ENCODE measurements around the gene PIK3R5.

PIK3R5 gene

DNA sequence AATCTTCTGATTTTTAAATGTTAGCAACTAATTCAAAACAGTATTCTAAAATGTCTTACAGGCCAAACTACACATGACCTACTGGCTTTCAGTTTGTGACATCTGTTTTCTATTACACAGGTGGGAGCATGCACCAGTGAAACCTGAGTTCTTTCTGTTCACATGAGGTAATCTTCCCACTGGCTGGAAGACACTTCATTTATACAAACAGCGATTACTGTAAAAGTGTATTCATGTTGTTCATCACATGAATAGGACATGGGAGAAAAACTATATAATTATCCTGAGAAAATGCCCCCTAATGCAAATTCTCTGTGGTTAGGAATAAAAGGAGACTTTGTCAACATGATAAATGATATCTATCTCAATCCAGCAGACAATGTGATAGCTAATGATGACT lies 11.1 kb upstream of the PIK3R5 start:
- Histone ChIP-seq H3K79me2 (ENCODE audit: insufficient read depth, low read length) (no peaks in the 10 kb centered on the region), H3K4me2 (ENCODE audit: low read depth, low read length, poor library complexity, severe bottlenecking) (no peak overlapping the region), H3K36me3 (ENCODE audit: low read length) (no peaks in the 10 kb centered on the region), H3K9ac (ENCODE audit: low read length) (no peak overlapping the region), H4K20me1 (ENCODE audit: low read depth, low read length) (no peaks in the 10 kb centered on the region), H3K27ac (ENCODE audit: low read depth, low read length) (no peak overlapping the region), H3K9me2 (replicated peaks; ENCODE audit: insufficient read depth, low read length) (no peaks in the 10 kb centered on the region), H3K4me3 (ENCODE audit: insufficient read depth, low read length, poor library complexity, severe bottlenecking) (no peak overlapping the region), H3F3A (ENCODE audit: insufficient read depth) (no peaks in the 10 kb centered on the region), H3K9me3 (ENCODE audit: insufficient read depth, low read length) (no peaks in the 10 kb centered on the region), H3K27me3 (ENCODE audit: low read length) (no peaks in the 10 kb centered on the region), H2AFZ (ENCODE audit: low read depth, low read length, severe bottlenecking) (no peak overlapping the region)
- TF ChIP-seq, protein P1, sequence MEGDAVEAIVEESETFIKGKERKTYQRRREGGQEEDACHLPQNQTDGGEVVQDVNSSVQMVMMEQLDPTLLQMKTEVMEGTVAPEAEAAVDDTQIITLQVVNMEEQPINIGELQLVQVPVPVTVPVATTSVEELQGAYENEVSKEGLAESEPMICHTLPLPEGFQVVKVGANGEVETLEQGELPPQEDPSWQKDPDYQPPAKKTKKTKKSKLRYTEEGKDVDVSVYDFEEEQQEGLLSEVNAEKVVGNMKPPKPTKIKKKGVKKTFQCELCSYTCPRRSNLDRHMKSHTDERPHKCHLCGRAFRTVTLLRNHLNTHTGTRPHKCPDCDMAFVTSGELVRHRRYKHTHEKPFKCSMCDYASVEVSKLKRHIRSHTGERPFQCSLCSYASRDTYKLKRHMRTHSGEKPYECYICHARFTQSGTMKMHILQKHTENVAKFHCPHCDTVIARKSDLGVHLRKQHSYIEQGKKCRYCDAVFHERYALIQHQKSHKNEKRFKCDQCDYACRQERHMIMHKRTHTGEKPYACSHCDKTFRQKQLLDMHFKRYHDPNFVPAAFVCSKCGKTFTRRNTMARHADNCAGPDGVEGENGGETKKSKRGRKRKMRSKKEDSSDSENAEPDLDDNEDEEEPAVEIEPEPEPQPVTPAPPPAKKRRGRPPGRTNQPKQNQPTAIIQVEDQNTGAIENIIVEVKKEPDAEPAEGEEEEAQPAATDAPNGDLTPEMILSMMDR (IDR thresholded peaks at IDR 0.05; ENCODE audit: insufficient read depth, low read length, poor library complexity, severe bottlenecking), result no peak
- no peak for TF ChIP-seq EZH2phosphoT487 (conservative IDR thresholded peaks at IDR 0.05; ENCODE audit: low read length)

- Histone ChIP-seq H4K20me1 (ENCODE audit: low read depth, low read length) (no peaks in the 10 kb centered on the region), H3K4me2 (ENCODE audit: low read depth, low read length, poor library complexity, severe bottlenecking) (no peak overlapping the region), H3K79me2 (ENCODE audit: insufficient read depth, low read length) (no peaks in the 10 kb centered on the region), H3F3A (ENCODE audit: insufficient read depth) (no peaks in the 10 kb centered on the region), H3K27me3 (ENCODE audit: low read length) (no peaks in the 10 kb centered on the region), H3K9me2 (replicated peaks; ENCODE audit: insufficient read depth, low read length) (no peaks in the 10 kb centered on the region), H3K9ac (ENCODE audit: low read length) (no peak overlapping the region), H3K9me3 (ENCODE audit: insufficient read depth, low read length) (no peaks in the 10 kb centered on the region), H2AFZ (ENCODE audit: low read depth, low read length, severe bottlenecking) (no peak overlapping the region), H3K4me3 (ENCODE audit: insufficient read depth, low read length, poor library complexity, severe bottlenecking) (no peak overlapping the region), H3K36me3 (ENCODE audit: low read length) (no peaks in the 10 kb centered on the region), H3K27ac (ENCODE audit: low read depth, low read length) (no peak overlapping the region)
- TF ChIP-seq, protein P1 (IDR thresholded peaks at IDR 0.05; ENCODE audit: insufficient read depth, low read length, poor library complexity, severe bottlenecking), result no peak
- no peak for TF ChIP-seq EZH2phosphoT487 (conservative IDR thresholded peaks at IDR 0.05; ENCODE audit: low read length)
These were observed 9.7 kb upstream of the PIK3R5 start for GRCh38 chr17:8975091-8975725.

DNA sequence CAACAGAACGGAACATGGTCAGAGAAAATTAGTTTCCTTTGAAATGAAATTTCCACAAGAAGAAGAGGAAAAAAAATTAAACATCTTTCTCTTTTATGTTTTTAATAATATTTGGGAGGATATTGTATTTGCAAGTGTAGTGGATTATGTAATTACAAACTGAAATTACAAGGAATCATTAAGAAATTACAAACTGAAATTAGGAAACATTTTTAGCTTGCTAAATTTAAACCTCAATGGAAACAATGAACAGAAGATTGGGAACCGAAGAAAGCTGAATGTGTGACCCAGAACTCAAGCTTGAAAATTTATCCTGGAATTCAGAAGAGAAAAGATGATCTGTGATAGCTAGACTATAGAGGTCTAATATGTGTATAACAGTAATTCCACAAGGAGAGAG lies 4.4 kb upstream of the PIK3R5 start:
- no peaks in the 10 kb centered on the region for H3K27me3 ChIP-seq (ENCODE audit: low read length)
- H3K9ac ChIP-seq (ENCODE audit: low read length), result no peak overlapping the region
- no peak overlapping the region for H3K4me3 ChIP-seq (ENCODE audit: insufficient read depth, low read length, poor library complexity, severe bottlenecking)
- no peaks in the 10 kb centered on the region for H3K79me2 ChIP-seq (ENCODE audit: insufficient read depth, low read length)
- H3K9me2 ChIP-seq (replicated peaks; ENCODE audit: insufficient read depth, low read length), result no peaks in the 10 kb centered on the region
- H3K36me3 ChIP-seq (ENCODE audit: low read length), result no peaks in the 10 kb centered on the region
- H3K27ac ChIP-seq (ENCODE audit: low read depth, low read length), result no peak overlapping the region
- TF ChIP-seq, protein P1 (IDR thresholded peaks at IDR 0.05; ENCODE audit: insufficient read depth, low read length, poor library complexity, severe bottlenecking), result no peak
- no peak for TF ChIP-seq EZH2phosphoT487 (conservative IDR thresholded peaks at IDR 0.05; ENCODE audit: low read length)
- no peak overlapping the region for H2AFZ ChIP-seq (ENCODE audit: low read depth, low read length, severe bottlenecking)
- H3K4me2 ChIP-seq (ENCODE audit: low read depth, low read length, poor library complexity, severe bottlenecking), result no peak overlapping the region
- no peaks in the 10 kb centered on the region for H3K9me3 ChIP-seq (ENCODE audit: insufficient read depth, low read length)
- H3F3A ChIP-seq (ENCODE audit: insufficient read depth), result no peaks in the 10 kb centered on the region
- H4K20me1 ChIP-seq (ENCODE audit: low read depth, low read length), result no peaks in the 10 kb centered on the region

All from SU-DHL-6 (cell line).